ENCODE data around the gene CHST15. TPM values are rescaled to one million over a fixed set of nuclear protein-coding genes. Genes with fewer than 3 reads are reported as not detected.

Gene CHST15
- total and polyA plus RNA-seq, 2 of the 4 experiments (the other 2 are of a cell fraction) = 0.14 to 0.18 TPM

DNA sequence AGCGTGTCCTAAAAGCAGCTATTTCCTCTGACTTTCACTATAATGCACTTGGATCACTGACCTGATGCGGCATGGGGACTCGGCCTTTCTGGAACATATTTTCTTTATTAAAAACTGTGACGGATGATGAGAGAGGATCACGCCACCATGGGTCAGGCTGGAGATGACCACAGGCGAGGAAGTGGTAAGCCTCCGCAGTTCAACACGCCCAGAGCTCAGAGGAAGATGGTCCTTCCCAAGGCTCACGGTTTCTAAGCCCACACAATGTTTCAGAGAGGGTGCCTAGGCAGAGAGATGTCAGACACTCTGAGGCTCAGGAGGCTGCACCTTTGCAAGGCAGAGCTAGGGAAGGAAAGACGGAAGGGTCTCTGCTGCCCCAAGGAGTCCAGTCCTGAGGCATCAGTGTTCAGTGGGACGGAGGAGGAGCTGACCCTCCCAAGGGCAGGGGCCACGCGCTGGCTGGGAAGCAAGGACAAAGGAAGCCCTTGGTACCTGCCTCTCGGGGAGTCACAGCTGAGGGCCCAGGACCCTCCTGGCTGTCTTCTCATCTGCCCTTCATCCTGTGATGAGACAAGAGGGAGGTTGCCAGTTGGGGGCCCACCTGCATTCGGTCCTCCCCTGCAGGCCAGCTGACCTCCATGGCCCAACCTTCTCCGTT is 9.5 kb downstream of the CHST15 start:
- no peak overlapping the region for H3K4me3 ChIP-seq (ENCODE audit: insufficient read depth, low read depth, low read length)
- in situ Hi-C loops (cut with MboI; ENCODE audit: low sequenced_read_pairs) (no loop called here), intact Hi-C loops (cut with micrococcal nuclease) (no loop called here), dilution Hi-C loops (cut with HindIII; ENCODE audit: low sequenced_read_pairs, unreplicated experiment) (no loop called here)
- H3K56ac ChIP-seq (ENCODE audit: extremely low read depth, insufficient read depth, low read length) = no peak overlapping the region
- no peak overlapping the region for H2BK5ac ChIP-seq (ENCODE audit: low read depth, low read length, poor library complexity, severe bottlenecking)
- H2AK9ac ChIP-seq (replicated peaks; ENCODE audit: low read depth, low read length, poor library complexity) = no peak overlapping the region
- no peak overlapping the region for H2BK120ac ChIP-seq (ENCODE audit: low read depth, low read length)
- H3K27ac ChIP-seq (ENCODE audit: insufficient read depth, low read length) = no peak overlapping the region
- no peak for TF ChIP-seq FOS (IDR thresholded peaks at IDR 0.05; ENCODE audit: low read depth, low read length)
- no peak for TF ChIP-seq MAZ (IDR thresholded peaks at IDR 0.05; ENCODE audit: borderline replicate concordance, low read depth, low read length)
- TF ChIP-seq, protein P1, sequence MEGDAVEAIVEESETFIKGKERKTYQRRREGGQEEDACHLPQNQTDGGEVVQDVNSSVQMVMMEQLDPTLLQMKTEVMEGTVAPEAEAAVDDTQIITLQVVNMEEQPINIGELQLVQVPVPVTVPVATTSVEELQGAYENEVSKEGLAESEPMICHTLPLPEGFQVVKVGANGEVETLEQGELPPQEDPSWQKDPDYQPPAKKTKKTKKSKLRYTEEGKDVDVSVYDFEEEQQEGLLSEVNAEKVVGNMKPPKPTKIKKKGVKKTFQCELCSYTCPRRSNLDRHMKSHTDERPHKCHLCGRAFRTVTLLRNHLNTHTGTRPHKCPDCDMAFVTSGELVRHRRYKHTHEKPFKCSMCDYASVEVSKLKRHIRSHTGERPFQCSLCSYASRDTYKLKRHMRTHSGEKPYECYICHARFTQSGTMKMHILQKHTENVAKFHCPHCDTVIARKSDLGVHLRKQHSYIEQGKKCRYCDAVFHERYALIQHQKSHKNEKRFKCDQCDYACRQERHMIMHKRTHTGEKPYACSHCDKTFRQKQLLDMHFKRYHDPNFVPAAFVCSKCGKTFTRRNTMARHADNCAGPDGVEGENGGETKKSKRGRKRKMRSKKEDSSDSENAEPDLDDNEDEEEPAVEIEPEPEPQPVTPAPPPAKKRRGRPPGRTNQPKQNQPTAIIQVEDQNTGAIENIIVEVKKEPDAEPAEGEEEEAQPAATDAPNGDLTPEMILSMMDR (conservative IDR thresholded peaks at IDR 0.05; ENCODE audit: low read depth, low read length) = no peak
- no peak for TF ChIP-seq RCOR1 (IDR thresholded peaks at IDR 0.05; ENCODE audit: insufficient replicate concordance, low read length)
- TF ChIP-seq, protein P2, sequence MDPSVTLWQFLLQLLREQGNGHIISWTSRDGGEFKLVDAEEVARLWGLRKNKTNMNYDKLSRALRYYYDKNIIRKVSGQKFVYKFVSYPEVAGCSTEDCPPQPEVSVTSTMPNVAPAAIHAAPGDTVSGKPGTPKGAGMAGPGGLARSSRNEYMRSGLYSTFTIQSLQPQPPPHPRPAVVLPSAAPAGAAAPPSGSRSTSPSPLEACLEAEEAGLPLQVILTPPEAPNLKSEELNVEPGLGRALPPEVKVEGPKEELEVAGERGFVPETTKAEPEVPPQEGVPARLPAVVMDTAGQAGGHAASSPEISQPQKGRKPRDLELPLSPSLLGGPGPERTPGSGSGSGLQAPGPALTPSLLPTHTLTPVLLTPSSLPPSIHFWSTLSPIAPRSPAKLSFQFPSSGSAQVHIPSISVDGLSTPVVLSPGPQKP (IDR thresholded peaks at IDR 0.05; ENCODE audit: borderline replicate concordance, low read depth, low read length) = no peak
- TF ChIP-seq MAFK (IDR thresholded peaks at IDR 0.05; ENCODE audit: low read depth, low read length) = no peak
- TF ChIP-seq MXI1 (IDR thresholded peaks at IDR 0.05; ENCODE audit: borderline replicate concordance, low read depth, low read length) = no peak
- TF ChIP-seq BHLHE40 (IDR thresholded peaks at IDR 0.05; ENCODE audit: low read depth, low read length) = no peak
- TF ChIP-seq CEBPB (IDR thresholded peaks at IDR 0.05; ENCODE audit: low read depth, low read length) = no peak
- TF ChIP-seq RFX5 (IDR thresholded peaks at IDR 0.05; ENCODE audit: low read depth, low read length) = no peak
- TF ChIP-seq SMC3 (IDR thresholded peaks at IDR 0.05; ENCODE audit: low read depth, low read length) = no peak
- TF ChIP-seq, protein P3, sequence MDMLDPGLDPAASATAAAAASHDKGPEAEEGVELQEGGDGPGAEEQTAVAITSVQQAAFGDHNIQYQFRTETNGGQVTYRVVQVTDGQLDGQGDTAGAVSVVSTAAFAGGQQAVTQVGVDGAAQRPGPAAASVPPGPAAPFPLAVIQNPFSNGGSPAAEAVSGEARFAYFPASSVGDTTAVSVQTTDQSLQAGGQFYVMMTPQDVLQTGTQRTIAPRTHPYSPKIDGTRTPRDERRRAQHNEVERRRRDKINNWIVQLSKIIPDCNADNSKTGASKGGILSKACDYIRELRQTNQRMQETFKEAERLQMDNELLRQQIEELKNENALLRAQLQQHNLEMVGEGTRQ (IDR thresholded peaks at IDR 0.05; ENCODE audit: low read depth, low read length) = no peak
- no peak for TF ChIP-seq NFE2L2 (IDR thresholded peaks at IDR 0.05; ENCODE audit: low read depth, low read length)
- TF ChIP-seq POLR2A (IDR thresholded peaks at IDR 0.05; ENCODE audit: low read depth, low read length) = no peak
- no peak for TF ChIP-seq CHD1 (IDR thresholded peaks at IDR 0.05; ENCODE audit: low read depth, low read length)
- TF ChIP-seq RAD21 (IDR thresholded peaks at IDR 0.05; ENCODE audit: low read length) = no peak
- ATAC-seq (ENCODE audit: low read depth) = no peak
- no peak overlapping the region for H3K14ac ChIP-seq (replicated peaks; ENCODE audit: low read depth, low read length)
- H4K8ac ChIP-seq (ENCODE audit: low read depth in 2 of 2, low read length in 2 of 2) = no peak overlapping the region
- ChIA-PET POLR2A (ENCODE audit: unreplicated experiment) (no interaction called here), CTCF (no interaction called here)
- no peaks in the 10 kb centered on the region for H3K79me1 ChIP-seq (ENCODE audit: low read depth in 1 of 2, low read length in 2 of 2)
- H2AK5ac ChIP-seq (ENCODE audit: low read depth, low read length) = no peak overlapping the region
- no peak overlapping the region for H2BK15ac ChIP-seq (ENCODE audit: low read depth, low read length)
- DNase-seq = no peak
- H3K9me3 ChIP-seq (ENCODE audit: control insufficient read depth, insufficient read depth, low read length) = no peaks in the 10 kb centered on the region; the same call in none of the 2 replicates
- H3K36me3 ChIP-seq (ENCODE audit: control insufficient read depth, insufficient read depth, low read length) = no peaks in the 10 kb centered on the region
- no peak overlapping the region for H2AFZ ChIP-seq (replicated peaks; ENCODE audit: low read length, poor library complexity)
- no peaks in the 10 kb centered on the region for H3K9me1 ChIP-seq (ENCODE audit: insufficient read depth, low read length)
- no peaks in the 10 kb centered on the region for H4K20me1 ChIP-seq (ENCODE audit: insufficient read depth, low read length)
- no peaks in the 10 kb centered on the region for H3K4me1 ChIP-seq (ENCODE audit: control insufficient read depth, insufficient read depth, low read length)
- whole genome bisulfite sequencing, 2 experiments (ENCODE audit: extremely low coverage in 2 of 2, insufficient read length in 1 of 2) = 71% methylated on average over 8 of the region's 16 CpGs; no CpG with 5 or more reads in 1 of the 2 experiments
- H3K27me3 ChIP-seq (ENCODE audit: control insufficient read depth, insufficient read depth, low read length) = no peaks in the 10 kb centered on the region; the same call in 1 of the 2 replicates
- no peak overlapping the region for H3K4me2 ChIP-seq (ENCODE audit: low read depth, low read length)
- BruUV-seq (replicated peaks) = no TSS peak
- H3K18ac ChIP-seq (ENCODE audit: low read depth, low read length) = no peak overlapping the region
- H3K9ac ChIP-seq (ENCODE audit: low read depth, low read length) = no peak overlapping the region
- H4K91ac ChIP-seq (ENCODE audit: insufficient read depth, low read depth, low read length) = no peak overlapping the region
- H3K23ac ChIP-seq (ENCODE audit: low read depth, low read length) = no peak overlapping the region
- H2BK20ac ChIP-seq (ENCODE audit: low read depth, low read length) = no peak overlapping the region
- no peak overlapping the region for H4K5ac ChIP-seq (ENCODE audit: low read depth, low read length)
- no peak overlapping the region for H3K4ac ChIP-seq (ENCODE audit: low read depth, low read length)

Measured in IMR-90 (cell line).